CD4-positive, alpha-beta T cell treated with Interleukin-12 subunit alpha and Interleukin-12 subunit beta, for 1 hour (primary cell): Measurements from ENCODE around the gene RASSF3.

Experiments
- DNase-seq: peaks from one replicate; pipeline ENCODE4 v3.0.0-alpha.2; 2020

Gene RASSF3

DNA sequence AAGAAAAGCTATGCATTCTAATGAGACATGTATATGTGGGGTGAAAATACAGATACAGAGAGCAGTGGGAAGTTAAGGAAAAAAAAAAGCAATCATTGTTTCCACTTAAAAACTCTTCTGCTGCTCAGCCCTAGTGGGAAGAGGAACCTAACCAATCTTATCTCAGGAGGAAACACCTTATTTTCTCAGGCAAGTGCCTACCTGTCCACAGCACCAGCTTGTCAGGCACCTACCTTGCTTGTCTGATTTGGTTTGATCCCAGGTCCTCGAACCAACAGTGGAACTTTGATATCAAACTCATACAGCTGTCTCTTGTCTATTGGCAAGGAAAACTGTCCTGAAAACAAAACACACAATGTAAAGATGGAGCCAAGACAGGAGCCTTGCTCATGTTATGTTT, 126.5 kb downstream of the RASSF3 start:
- no peak for DNase-seq

DNA sequence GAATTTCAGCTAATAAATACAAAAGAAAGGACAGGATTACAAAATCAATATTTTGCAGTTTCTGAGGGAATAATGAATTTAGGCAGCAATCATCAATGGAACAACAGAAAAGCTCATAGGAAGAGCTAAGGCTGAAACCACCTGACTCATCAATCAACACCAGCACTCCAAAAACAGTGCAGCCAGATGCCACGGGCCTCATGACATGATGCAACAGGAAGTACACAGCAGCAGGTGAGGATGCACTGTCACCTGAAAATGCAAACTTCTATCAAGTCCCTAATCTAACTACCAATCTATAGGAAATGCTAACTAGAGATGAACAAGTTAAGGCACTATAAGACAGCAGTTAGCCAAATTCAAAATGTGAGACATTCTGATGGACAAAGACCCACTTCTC, 127.2 kb downstream of the RASSF3 start:
- DNase-seq = peak; percentile 36

GRCh38 chr12:64739778-64740177, 129.5 kb downstream of the RASSF3 start:
- no peak for DNase-seq

DNA sequence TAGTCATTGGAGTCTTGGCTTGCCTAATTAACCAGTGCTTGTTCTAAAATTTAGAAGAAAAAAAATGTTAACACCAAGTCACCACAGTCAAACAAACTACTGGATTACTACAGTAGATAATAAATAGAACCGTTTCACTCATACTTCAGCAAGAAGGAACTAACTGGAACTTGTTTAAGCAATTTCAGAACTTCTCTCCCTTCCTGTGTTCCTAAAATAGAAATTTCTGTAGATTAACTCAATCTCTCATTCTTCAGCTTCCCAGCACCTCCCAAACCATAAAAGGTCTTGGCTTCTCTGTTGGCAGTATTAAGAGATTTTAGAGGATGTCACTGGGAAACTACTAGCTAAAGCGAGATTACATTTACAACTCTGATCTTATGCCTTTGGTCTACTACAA, 130.4 kb downstream of the RASSF3 start:
- no peak for DNase-seq

DNA sequence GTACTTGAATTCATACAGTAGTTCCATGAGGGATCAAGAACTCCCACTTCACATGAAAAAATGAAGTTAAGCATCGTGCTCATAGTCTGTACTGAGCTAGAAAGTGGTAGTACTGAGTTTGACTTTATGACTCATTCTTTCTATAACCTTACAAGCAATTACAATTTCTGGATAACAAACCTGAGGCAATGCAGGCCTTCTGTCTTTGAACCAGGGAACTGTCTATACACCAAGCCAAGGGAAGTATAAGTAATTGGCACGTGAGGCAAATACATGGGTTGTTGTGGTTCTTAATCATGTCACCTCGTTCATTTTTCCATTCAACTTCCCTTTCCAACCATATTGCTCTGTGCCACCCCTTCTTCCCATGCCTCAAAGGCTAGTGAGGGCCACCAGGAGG, 132.1 kb downstream of the RASSF3 start:
- DNase-seq = no peak

GRCh38 chr12:64743206-64743605, 132.9 kb downstream of the RASSF3 start:
- DNase-seq = no peak

GRCh38 chr12:64744422-64745258, 134.3 kb downstream of the RASSF3 start:
- no peak for DNase-seq

DNA sequence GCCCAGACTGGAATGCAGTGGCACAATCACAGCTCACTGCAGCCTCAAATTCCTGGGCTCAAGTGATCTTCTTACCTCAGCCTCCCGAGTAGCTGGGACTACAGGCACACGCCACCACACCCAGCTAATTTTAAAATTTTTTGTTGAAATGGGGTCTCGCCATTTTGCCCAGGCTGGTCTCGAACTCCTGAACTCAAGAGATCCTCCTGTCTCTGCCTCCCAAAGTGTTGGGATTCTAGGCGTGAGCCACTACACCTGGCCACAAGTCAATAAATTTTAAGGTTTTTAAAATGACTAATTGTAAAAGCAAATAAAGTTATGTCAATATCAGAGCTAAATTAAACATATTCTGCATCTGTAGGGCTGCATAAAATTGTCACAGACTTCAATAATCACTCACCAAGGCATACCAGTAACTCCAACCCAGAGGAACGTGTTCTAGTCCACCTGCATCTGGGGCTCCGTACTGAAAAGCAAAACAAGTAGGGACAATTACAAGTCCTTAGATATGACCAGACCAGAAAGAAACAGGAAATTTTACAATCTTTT, 135.0 kb downstream of the RASSF3 start:
- no peak for DNase-seq

DNA sequence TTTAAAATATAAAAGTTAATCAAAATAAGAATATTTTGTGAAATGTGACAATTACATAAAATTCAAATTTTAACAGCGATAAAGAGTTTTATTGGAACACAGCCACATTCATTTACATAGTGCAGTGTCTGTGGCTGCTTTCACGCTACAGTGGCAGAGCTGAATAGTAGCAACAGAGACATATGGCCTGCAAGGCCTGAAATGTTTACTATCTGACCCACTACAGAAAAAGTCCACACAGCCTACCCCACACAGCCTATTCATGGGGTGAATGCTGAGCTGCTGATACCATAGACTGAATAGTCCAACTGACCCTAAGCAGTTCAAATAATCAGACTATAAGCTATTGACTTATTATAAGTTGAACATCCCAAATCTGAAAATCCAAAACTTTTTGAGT, 135.7 kb downstream of the RASSF3 start:
- no peak for DNase-seq

- no peak for DNase-seq
Observed at GRCh38 chr12:64746663-64747062, 136.4 kb downstream of the RASSF3 start.
